Cardiac fibroblast (primary cell): Measurements from ENCODE around the gene DMAC2L.

Experiments used
- DNase-seq, 2 donors: peaks; one replicate each; pipeline versions ENCODE4 v3.0.0 to v3.0.0-alpha.2; 2010; ENCODE audit warnings: low read depth in 2 of 2
- H3K4me3 ChIP-seq, 2 donors: replicated peaks in 1 of 2; 1 replicate in 1 of 2; 2 replicates in 1 of 2; pipeline ENCODE4 v1.5.1; 2011; ENCODE audit warnings: low read depth in 2 of 2, low read length in 2 of 2, mild to moderate bottlenecking in 2 of 2, moderate library complexity in 1 of 2
- CTCF ChIP-seq: IDR thresholded peaks from one replicate; pipeline ENCODE4 v1.5.1; 2011; ENCODE audit warnings: low read depth, mild to moderate bottlenecking, low read length, inconsistent platforms

The DMAC2L gene

DNA sequence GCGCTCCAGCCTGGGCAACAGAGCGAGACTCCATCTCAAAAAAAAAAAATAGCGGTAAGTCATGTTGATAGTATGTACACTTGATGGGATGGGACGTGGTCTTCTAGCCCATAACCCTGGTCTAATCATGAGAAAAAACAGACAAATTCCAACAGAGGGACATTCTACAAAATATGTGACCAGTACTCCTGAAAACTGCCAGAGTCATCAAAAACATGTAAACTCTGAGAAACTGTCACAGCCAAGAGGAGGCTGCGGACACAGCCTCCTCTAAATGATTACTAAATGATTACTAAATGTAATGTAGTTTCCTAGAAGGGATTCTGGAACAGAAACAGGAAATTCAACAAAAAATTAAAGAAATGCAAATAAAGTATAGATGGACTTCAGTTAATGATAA, 63.6 kb downstream of the DMAC2L start:
- no peak for DNase-seq
- H3K4me3 ChIP-seq, result no peak overlapping the region
- TF ChIP-seq CTCF, result no peak
